KG1 (cell line): ENCODE data around the gene IL18RAP.
A peak's percentile ranks its signal among the peaks of the same experiment; 100 is the strongest.

Experiments
- DNase-seq: peaks from one replicate; lab custom pipeline; 2025; lab: John Stamatoyannopoulos, UW

Gene IL18RAP

DNA sequence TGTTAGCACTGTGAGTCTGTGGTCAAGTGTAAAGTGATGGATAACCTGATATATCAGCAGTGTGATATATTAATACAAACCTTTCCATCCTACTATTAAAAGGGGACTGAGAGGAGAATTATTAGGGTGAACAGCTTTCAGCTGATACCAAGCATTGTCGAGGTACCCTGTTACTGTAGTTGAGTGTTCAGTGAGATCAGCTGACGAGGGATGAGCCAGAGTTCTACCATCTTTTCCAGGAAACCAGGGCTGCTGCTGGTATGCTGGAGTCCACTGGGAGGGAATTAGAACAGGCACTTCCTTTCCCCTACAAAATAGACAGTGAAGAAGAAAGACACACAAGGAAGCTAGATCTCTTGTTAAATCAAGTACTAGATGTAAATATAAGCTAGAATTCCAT is 408 bp downstream of the IL18RAP start:
- DNase-seq = no peak

DNA sequence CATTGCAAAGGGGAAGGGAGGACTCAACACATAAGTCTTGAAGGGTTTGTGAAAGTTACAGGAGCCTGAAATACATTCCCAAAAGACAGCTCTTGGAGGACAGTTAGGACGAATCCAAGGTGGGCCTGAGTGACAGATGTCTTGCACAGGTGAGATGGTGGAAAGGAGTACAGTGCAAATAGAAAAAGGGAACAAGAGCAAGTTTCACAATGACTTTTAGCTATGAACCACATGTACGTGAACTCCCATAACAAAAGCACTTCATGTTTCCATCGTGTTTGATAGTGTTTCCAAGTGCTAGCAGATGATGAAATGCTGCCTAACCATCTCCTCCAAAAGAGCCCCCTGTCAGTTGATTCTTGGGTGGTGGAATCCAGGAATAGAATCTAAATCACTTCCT is 1.8 kb downstream of the IL18RAP start:
- no peak for DNase-seq

DNA sequence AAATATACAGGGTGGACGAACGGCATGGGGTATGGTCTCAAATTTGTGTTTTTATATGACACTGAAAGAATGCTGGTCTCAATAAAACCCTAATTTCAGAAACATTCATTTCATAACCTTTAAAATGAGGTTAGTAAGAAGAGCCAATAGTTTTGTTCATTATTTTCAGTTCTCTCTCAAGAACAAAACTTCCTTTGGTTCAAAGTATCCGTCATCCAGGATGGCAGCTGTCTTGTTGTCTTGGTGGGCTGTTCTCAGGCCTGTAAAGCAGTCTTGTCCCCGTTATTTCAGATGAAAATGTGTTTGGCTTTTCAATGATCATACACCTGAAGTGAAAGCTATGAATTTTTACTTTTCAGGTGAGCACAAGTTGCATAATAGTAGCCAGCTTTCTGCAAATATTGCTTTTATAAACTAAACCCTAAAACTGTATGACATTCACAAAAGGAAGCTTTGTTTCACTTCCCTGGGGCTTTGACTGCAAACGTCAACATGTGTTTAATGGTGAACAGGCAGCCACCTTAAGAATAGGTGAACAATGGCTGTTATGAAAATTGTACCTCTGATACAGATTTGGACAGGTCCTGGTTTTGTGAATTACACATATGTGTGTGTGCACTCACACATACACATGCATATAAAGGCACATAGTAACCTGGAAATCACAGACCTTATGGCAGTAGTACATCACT is 2.6 kb downstream of the IL18RAP start:
- no peak for DNase-seq

DNA sequence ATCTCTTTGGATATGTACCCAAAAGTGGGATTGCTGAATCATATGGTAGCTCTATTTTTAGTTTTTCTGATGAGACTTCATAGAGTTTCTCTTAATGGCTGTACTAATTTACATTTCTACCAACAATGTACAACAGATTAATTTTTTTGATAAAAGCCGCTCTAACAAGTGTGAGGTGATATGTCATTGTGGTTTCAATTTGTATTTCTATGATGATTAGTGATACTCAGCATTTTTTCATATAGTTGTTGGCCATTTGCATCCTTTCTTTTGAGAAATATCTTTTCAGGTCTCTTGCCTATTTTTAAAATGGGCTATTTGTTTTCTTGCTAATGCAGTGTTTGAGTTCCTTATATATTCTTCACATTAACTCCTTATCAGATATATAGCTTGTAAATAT is 4.3 kb downstream of the IL18RAP start:
- DNase-seq = no peak

DNA sequence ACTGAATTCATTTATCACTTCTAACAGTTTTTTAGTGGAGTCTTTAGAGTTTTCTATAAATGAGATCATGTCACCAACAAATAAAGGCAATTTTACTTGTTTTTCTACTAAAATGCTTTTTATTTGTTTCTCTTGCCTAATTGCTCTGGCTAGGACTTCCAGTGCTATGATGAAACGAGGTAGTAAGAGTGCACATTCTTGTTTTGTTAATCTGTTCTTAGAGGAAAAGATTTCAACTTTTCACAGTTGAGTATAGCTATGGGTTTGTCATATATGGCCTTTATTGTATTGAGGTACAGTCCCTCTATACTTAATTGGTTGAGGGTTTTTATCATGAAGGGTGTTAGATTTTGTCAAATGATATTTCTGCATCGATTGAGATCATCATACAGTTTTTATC is 5.6 kb downstream of the IL18RAP start:
- DNase-seq = no peak

DNA sequence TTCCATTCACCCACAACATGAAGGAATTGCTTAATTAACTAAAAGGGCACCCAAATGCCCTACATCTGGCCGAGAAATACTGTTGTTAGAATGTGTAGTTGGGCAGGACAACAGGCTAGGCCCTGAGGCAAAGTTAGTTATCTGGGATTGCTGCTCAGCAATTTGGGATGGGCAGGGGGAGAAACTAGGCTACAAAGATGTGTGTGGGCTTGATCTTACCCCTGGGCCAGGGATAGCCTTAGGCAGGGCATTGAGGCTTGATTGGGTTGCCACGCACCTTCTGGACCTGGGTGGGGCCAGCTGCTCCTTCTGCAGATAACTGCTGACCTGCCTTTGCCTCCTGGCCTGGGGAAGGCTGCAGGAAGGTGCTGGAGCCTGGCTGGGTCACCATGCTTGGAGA is 9.4 kb downstream of the IL18RAP start:
- DNase-seq = no peak

DNA sequence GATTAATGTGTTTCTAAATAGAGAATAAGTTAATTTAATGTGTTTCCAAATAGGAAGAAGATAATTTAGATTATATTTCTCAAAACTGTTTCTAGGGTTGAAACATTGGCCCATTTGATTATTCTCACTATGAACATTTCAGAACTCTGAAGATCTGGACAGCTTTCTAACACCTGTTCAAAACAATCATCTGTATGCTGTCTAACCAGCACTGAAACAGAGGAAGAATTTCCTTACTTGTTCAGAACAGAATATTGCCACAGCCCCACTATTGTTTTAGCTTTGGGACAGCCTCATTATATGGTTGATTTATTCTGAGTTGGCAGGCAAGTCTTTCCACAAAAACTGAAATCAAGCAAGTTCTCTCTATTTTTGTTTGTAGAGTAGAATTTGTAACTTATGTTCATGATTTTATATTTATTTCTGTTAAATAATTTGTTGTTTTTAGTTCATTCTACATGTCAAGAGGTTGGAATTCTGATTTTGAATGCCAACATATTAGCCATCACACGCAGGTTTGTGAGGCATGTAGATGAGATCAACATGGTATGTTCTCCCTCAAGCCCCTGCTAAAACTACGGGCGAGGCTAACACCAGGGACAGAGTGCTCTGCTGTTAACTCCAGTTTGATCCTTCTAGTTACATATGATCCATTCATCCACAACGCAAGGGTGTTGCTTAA is 11.2 kb downstream of the IL18RAP start:
- no peak for DNase-seq

DNA sequence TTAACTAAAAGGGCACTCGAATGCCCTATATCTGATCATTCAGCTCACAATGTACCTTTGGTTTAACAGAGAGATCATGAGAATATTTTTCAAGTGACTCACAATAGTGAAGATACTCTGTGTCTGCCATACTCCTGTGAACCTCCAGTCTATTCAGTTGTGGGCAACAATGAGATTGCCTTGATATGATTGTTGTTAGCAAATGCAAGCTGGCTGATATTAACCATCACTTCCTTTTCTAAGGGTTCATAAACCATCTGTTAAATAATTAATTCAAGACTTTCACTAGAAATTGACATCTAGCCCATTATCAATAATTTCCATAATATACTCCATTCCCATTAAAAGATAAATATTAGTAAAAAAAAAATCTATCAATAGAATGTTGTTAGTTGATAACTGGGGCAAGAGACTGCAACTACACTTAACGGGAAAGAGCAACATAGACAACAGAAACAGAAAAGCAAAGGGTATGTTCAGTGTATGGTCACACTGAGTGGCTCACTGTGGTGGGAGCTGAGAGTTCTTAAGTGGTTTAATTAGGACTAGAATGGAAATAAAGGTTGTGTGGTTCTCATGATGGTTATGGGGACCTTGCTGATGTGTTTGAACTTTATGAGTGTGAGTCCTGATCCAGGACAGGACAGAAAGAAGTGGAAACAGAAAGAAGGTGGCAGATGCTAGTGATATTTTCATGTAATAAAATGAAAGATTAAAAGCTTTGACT is 11.9 kb downstream of the IL18RAP start:
- DNase-seq = no peak

DNA sequence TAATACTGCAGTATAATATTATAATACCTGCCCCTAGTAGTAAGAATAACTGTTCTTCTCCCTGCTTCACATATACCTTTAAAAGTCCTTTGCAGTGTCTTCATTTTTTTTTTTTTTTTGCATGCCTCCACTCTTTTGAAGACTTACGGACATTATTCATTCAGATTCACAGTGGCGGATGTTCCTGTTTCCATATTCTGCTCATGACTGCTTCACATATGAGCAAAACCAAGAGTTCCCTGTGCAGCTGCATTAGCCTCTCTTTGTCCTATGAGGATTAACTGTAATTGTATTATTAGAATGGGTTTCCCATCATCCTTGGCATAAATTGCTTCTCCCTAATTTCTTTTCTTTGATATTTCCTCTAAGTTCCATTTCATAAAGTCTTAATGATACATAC is 12.8 kb downstream of the IL18RAP start:
- DNase-seq = no peak

DNA sequence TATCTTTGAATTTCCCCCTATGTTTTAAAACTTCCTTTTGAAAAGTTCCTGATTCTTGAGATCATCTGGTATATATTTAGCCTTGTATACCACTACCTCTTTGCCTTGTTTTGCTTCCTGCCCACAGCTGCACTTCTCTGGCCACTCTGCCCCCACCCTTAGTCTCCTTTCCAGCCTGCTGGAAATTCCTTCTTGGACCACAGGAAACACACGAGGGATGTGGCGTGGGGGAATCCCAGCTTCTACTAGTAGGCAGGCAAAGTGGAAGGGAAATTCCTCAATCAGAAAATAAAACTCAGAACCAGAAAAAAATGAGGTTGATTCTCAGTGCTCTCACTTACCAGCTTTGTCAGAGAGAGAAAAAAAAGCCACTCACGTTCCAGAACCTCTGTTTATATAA is 13.4 kb downstream of the IL18RAP start:
- DNase-seq = no peak

DNA sequence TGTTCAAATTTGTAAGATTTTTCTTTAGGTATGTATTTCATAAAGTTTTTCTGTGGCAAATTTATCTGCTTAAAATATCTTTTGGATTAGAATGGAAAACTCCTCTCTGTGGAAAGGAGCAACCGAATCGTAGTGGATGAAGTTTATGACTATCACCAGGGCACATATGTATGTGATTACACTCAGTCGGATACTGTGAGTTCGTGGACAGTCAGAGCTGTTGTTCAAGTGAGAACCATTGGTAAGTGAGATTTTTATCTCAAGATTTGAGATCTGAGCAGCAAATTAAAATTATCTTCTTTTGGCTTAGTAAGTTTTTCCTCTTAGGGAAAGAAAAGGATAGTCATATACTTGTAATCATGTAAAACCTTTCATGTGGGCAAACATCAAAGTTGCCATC is 14.2 kb downstream of the IL18RAP start:
- no peak for DNase-seq

DNA sequence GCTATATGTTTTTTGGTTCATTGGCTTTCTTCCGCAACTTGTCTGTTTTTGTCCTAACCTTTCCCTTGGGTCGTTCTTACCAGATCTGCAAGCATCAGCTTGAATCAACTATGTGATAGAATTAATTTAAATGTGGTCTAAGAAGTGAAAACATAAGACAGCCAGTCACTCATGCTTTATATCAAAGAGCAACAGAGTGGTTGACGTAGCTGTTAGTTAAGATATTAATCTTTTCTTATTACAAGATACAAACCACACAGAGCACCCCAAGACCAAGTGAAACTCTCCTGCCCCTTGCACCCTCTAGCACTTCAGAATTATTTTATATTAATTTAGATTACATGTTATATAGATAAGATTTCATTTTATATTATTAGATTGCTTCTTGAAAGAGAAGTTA is 15.2 kb downstream of the IL18RAP start:
- DNase-seq = no peak

DNA sequence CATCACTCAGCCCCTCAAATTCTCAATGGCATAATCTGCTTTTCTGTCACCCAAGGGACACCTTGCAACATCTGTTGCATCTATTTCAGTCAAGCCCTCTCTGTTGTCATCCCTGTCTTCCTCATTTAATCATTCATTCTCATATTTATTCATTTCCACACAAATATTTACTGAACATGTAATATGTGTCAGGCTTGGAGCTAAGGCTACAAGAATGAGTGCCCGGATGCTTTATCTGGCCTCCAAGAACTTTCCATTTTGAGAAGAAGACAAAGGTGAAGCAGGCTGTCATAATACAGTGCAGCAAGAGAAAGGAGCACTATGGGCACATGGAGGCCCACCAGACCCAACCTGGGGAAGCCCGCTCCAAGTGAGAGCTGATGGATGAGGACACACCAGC is 15.6 kb downstream of the IL18RAP start:
- no peak for DNase-seq

DNA sequence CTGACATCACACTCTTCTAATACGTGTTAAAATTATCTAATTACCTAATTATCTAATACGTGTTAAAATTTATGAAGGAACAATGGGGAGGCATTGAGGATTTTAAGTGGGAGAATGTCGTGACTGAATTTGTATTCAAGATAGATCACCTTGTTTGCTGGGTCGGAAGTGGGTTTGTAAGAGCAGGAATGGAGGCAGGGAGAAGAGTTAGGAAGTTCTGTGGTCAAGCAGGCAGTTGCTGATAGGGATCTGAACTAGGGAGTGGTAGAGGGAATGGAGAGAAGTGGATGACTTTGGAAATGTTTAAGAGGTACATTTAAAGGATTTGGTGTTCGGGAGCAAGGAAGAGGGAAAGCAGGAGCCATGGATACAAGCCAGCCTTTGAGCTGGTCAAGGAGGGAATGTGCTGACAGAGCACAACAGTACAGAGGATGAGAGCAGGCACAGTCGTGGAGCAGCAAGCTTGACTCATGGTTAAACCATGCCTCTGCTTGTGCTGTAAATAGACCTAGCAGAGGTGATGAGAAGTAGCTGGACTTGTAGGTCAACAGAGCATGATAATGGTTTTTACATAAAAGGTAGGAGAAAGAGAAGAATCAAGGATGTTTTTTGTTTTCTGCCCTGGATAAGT is 16.2 kb downstream of the IL18RAP start:
- DNase-seq = no peak

DNA sequence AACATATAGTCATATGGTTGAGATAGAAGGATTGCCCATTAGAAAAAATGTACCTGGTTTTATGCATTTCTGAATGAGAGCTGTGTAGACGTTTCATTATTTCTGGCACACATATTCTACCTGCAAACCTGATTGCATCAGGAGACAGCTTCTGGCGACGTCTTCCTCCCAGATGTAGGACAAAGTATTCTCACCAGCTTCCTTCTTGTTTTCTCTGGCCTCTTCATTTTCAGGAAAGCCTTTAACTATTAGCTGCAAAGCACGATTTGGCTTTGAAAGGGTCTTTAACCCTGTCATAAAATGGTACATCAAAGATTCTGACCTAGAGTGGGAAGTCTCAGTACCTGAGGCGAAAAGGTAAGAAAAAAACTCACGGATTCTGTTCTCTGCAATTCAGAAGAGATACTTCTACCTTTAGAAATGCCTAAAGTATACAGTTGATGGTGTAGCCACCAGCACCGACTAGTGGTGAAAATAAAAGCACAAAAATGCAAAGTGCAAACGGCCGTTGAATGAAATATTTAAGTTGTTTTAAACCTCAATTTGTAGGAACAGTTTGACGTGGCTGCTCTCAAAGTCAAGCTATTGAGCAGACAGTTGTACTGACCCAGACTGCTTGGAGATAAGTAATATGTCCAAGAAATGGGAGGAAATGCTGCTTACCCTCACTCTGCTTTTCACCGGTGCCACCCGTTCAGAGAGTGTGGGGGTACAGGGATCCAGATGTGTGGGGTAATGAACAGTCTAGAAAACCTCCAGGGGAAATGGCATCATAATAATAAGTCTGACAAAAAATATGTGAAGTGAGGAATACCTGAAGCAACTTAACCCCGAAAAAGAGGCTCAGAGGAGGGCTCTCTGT is 20.2 kb downstream of the IL18RAP start:
- peak; percentile 38 for DNase-seq

DNA sequence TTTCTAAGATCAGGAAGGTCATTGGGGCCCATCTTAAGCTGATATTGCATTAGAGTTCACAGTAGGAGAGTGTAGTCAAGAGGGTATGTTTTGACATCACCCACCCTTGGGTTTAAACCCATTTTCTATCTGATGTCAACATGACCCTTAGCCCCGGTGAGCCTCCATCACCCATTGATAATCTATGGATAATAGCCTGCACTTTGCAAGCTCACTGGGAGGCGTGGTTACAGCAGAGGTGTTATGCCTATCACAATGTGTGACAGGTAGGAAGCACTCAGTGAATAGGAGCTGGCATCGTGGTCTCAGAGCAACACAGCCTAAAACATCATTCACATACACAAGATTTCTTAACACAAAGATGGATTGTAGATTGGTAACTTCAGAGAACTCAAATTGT is 21.3 kb downstream of the IL18RAP start:
- DNase-seq = no peak

DNA sequence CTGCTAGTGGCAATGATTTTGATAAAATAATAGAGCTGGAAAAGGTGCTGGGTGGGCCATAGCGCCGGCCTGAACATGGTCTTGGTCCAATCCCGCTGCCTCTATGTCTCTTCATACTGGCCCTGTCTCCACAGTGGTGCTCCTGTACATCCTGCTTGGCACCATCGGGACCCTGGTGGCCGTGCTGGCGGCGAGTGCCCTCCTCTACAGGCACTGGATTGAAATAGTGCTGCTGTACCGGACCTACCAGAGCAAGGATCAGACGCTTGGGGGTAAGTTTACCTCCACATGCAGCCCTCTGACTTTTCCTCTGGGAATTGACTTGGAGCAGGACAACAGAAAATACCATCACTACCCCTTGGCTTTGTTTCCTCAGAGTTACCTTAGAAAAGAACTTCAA is 24.0 kb downstream of the IL18RAP start:
- DNase-seq = no peak

DNA sequence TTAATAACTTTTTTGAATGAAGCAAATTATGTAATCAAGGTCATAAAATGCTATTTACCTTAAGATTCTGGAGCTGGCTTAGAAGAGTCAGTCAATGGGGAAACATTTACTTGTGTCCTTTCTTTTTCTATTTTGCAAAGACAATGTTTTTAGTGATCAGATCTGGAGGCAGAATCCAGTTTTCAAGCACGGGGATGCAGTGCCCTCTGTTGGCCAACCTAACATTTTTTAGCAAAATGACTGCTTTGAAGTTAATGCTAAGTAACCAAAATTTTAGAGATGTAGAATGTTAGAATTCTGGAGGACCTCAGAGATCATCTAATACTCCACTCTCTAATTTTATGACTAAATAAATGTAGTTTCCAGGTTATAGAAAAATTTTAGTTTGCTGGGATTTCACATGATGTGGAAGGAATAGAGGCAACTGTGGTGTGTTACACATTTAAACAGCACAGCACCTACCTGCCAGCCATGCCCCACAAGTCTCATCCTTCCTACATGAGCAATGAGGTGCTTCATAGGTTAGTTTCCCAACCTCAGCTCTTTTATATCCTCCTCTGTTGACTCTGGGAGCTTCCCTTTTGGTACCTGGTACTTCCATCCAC is 26.5 kb downstream of the IL18RAP start:
- peak; percentile 57 for DNase-seq

DNA sequence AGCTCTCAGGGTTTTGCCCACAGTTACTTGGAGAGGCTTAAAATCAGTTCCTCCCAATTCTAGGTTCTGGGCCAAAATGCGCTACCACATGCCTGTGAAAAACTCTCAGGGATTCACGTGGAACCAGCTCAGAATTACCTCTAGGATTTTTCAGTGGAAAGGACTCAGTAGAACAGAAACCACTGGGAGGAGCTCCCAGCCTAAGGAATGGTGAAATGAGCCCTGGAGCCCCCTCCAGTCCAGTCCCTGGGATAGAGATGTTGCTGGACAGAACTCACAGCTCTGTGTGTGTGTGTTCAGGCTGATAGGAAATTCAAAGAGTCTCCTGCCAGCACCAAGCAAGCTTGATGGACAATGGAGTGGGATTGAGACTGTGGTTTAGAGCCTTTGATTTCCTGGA is 29.0 kb downstream of the IL18RAP start:
- DNase-seq = no peak

DNA sequence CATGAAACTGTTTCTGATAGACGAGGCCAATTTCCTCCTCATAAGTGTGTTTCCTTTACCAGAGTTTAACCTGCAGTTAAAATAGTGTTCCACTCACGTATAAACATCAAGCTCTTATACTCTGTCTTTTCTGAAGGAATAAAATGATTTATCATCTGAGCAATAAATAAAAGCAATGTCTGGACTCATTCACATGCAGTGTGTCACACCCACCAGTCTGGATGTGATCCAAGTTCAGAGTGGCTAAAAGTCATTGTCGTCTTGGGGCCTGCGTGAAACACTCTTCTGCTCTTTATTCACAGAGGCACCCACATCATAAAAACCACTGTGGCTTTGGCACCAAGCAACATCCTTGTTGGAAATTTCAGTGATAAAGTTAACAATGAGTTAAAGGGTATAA is 30.5 kb downstream of the IL18RAP start:
- no peak for DNase-seq

DNA sequence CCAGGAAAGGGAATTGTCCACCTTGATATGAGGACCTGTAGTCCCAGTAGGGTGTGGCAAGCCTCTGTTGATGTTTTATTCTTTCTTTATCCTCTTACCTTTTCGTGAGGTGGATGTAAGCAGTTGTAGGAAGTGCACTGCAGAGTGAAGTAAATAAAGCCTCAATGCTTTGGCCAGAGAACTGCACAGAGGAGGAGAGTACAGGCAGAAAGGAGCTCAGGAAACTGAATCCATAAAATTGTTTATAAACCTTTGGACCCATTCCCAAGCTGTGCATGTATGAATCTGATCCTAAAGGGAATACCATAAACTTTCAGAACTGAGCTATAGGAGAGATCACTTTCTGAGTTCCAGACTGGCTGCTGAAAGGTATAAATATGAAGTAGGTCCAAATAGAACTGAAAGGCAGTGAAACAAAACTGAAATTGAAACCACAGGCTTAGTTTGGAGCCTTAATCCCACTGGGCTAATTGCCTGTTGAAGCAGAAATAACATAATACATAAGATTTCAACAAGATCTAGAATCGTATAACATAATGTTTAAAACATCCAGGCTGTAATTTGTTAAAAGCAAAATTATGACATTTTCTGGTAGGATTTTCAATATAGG is 32.2 kb downstream of the IL18RAP start:
- DNase-seq = no peak
